SH-SY5Y (cell line): ENCODE measurements around the gene RHOF.

Source experiments
- GATA2 ChIP-seq: IDR thresholded peaks from 2 replicates; pipeline ENCODE4 v1.6.1; 2011; ENCODE audit warnings: mild to moderate bottlenecking, low read depth, low read length
- GATA3 ChIP-seq: IDR thresholded peaks from 2 replicates; pipeline ENCODE4 v1.6.1; 2011; ENCODE audit warnings: low read depth, mild to moderate bottlenecking, low read length, moderate library complexity

Gene RHOF

GRCh38 chr12:121793440-121793837 is at the start of gene RHOF:
RHOF (minus strand) TSS chr12:121793688; CDS start chr12:121793633, 55 bp downstream.
- TF ChIP-seq GATA3: no peak
- no peak for TF ChIP-seq GATA2

GRCh38 chr12:121839993-121840761 is 46.7 kb upstream of the RHOF start:
- no peak for TF ChIP-seq GATA3
- TF ChIP-seq GATA2: no peak

DNA sequence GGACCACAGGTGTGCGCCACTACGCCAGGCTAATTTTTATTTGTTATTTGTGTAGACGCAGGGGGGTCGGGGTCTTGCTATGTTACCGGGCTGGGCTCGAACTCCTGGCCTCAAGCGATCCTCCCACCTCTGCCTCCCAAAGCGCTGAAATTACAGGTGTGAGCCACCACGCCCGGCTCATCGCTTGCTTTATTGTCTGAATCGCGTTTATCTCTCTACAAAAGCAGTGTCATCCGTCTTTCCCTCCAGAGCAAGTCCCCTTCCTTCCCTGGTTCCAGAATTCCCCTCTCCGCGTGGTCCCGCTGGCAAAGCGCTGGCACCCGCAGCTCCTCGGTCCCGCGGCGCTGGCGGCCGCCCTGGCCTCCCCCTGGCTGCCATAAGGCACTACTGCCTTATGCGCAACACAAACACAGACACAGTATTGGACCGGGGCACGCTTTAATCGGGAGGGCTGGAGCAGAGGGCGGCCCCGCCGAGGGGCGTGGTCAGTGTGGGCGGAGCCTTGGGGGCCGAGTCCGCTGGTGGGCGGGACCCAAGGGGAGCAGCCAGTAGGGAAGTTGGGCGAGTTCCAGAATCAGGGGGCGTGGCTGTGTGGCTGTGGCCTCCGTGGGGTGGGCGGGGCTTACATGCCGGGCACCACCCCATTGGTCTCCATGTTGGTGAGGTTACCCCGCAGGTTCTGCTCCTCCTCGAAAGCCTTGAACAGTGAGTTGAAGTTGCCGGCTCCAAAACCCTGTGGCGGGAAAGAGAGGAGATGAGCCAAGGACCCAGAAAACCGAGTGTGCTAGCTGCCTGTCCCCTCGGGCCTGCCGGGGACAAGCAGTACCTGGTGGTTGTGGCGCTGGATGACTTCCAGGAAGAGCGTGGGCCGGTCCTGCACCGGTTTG is 45.9 kb upstream of the RHOF start:
- TF ChIP-seq GATA2: no peak
- no peak for TF ChIP-seq GATA3

DNA sequence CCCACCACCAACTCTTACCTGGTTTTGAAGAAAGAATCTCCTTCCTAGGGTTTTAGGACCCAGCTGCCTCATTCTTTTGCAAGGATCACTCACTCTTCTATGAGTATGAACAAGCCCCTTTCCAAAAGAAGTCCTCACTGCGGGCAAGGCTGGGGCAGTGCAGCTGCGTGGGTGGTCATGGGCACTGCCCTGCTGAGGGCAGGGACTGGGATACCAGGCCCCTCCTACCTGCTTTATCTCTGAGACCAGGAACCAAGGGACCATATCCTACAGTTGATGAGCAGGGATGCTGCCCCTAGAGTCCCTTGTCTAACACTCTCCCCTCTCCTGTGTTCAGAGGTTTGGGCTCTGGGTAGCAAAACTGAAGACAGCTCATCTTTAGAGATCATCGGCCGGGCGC is 44.6 kb upstream of the RHOF start:
- TF ChIP-seq GATA3 (no peak), GATA2 (no peak)

- TF ChIP-seq GATA3 (no peak), GATA2 (no peak)
Measured at GRCh38 chr12:121837680-121838079, 44.2 kb upstream of the RHOF start.

- no peak for TF ChIP-seq GATA2
- no peak for TF ChIP-seq GATA3
Measured at GRCh38 chr12:121831571-121832245, 38.2 kb upstream of the RHOF start.

GRCh38 chr12:121830588-121831265 is 37.2 kb upstream of the RHOF start:
- no peak for TF ChIP-seq GATA2
- no peak for TF ChIP-seq GATA3

DNA sequence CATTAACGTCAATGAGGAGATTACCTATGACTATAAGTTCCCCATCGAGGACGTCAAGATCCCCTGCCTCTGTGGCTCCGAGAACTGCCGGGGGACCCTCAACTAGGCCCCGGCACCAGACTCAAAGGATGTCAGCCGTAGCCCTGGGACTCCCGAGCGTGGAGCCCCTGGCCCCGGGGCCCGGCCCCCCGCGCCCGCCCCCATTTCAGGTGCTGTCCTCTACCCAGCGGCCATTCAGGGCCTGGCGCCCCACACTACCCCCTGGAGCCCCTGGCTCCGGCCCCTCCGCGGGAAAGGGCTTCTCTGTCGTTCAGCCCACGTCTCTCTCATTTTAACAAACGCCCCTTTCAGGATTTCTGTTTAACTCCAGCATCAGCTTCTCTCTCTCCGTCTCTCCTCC is 36.6 kb upstream of the RHOF start:
- TF ChIP-seq GATA2 (no peak), GATA3 (no peak)

DNA sequence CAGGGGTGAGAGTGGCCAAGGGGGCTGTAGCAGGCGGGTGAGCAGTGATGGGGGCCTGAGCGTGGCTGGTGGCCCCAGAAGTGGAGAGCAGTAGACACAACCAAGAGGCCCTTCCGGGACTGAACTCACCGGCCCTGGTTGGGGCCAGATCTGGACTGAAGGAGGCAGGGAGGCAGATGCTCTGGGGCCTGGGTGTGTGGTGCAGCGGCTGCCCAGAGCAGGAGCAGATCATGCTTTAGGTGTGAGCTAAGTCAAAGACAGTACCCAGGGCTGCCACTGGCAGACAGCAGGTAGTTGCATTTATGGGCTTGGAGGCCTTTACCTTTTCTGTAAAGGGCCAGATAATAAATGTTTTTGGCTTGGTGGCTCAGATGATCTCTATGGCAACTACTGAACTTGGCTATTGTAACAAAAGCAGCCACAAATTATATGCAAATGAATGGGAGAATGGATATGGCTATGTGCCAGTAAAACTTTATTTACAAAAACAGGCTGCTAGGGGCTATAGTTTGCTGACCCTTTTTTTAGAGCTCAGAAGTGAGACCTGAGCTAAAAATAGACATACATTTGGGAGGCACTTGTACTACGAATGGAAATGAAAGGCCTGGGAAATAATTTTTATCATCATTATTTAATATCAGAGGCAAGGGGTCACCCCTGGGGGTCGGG is 35.9 kb upstream of the RHOF start:
- no peak for TF ChIP-seq GATA3

DNA sequence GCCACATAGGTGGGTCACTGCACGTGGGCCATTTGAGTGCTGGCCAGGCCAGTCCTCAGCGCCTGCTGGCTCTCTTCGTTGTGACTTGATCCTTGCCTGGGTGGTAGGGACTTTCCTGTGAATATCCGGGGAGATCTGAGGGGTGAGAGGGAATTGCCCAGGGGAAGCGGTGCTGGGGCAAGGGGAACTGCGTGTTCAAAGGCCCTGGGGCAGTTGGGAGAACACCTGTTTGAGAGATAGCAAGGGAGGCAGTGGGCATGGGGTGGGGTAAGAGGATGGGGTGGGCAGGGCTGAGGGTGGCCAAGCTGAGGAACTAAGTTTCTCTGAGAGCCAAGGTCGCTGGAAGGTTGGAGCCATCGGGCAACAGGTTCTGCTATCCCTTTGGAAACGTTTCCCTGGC is 35.3 kb upstream of the RHOF start:
- TF ChIP-seq GATA3 (no peak), GATA2 (no peak)

DNA sequence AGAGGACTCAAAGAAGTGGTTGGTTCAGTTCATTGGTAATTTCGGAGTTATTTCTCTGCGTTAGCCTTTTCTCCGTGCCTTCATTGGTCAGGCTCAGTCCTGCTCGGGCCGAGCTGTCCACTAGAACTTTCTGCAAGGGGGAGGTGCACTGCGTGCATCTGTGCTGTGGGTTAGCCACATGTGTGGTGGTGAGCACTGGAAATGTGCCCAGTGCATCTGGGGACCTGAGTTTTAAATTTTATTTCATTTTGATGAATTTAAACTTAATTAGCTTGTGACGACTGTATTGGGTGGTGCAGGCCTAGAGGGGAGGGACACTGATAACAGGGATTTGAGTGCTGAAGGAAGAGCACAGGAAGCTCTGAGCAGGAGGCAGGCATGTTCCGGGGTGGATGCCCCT is 34.8 kb upstream of the RHOF start:
- no peak for TF ChIP-seq GATA3
- no peak for TF ChIP-seq GATA2

GRCh38 chr12:121827351-121828099 is 34.0 kb upstream of the RHOF start:
- TF ChIP-seq GATA3 (no peak), GATA2 (no peak)
